Hippocampal formation (tissue), 2 donors: Measurements from ENCODE around the gene KCNMA1.
A peak's percentile ranks its signal among the peaks of the same experiment; 100 is the strongest.

ENCODE experiments used
- DNase-seq, 2 donors: peaks; one replicate each; lab custom pipeline; 2025; lab: John Stamatoyannopoulos, UW

The KCNMA1 gene

GRCh38 chr10:76945166-76945565, 692.4 kb downstream of the KCNMA1 start:
- no peak for DNase-seq

- no peak for DNase-seq
Measured at GRCh38 chr10:76944640-76945039, 693.0 kb downstream of the KCNMA1 start.

GRCh38 chr10:76942628-76943416, 694.8 kb downstream of the KCNMA1 start:
- no peak for DNase-seq

GRCh38 chr10:76939933-76940468, 697.6 kb downstream of the KCNMA1 start:
- peak in 1 of 2 donors; percentile 61 for DNase-seq

GRCh38 chr10:76937181-76937600, 700.4 kb downstream of the KCNMA1 start:
- DNase-seq, result no peak

- no peak for DNase-seq
Measured at GRCh38 chr10:76935941-76936613, 701.5 kb downstream of the KCNMA1 start.

GRCh38 chr10:76928565-76928964, 709.0 kb downstream of the KCNMA1 start:
- DNase-seq, result no peak

- no peak for DNase-seq
Measured at GRCh38 chr10:76925636-76926405, 711.8 kb downstream of the KCNMA1 start.

- DNase-seq, result no peak
Measured at GRCh38 chr10:76922666-76923065, 714.9 kb downstream of the KCNMA1 start.

GRCh38 chr10:76921383-76922010, 716.1 kb downstream of the KCNMA1 start:
- DNase-seq, result no peak

GRCh38 chr10:76920581-76920980, 717.0 kb downstream of the KCNMA1 start:
- no peak for DNase-seq

GRCh38 chr10:76918106-76918505, 719.5 kb downstream of the KCNMA1 start:
- DNase-seq, result no peak

GRCh38 chr10:76917071-76917470, 720.5 kb downstream of the KCNMA1 start:
- no peak for DNase-seq

GRCh38 chr10:76916536-76916935, 721.1 kb downstream of the KCNMA1 start:
- no peak for DNase-seq

GRCh38 chr10:76915316-76915715, 722.3 kb downstream of the KCNMA1 start:
- no peak for DNase-seq

- DNase-seq, result no peak
Measured at GRCh38 chr10:76911184-76911583, 726.4 kb downstream of the KCNMA1 start.

GRCh38 chr10:76910184-76910962, 727.2 kb downstream of the KCNMA1 start:
- DNase-seq, result no peak

- DNase-seq, result no peak
Measured at GRCh38 chr10:76906256-76906655, 731.4 kb downstream of the KCNMA1 start.

GRCh38 chr10:76905251-76905650, 732.4 kb downstream of the KCNMA1 start:
- no peak for DNase-seq

- DNase-seq, result no peak
Measured at GRCh38 chr10:76903387-76903945, 734.1 kb downstream of the KCNMA1 start.

- DNase-seq, result no peak
Measured at GRCh38 chr10:76902949-76903348, 734.7 kb downstream of the KCNMA1 start.
